Neural progenitor cell (in vitro differentiated cells): ENCODE results near the gene UBE2A.

Experiments used
- CTCF ChIP-seq: fragments of 200-600 bp; sonication (generic); IDR thresholded peaks from 2 replicates; pipeline ENCODE4 v1.5.1; 2017; ENCODE audit warnings: antibody characterized with exemption, mild to moderate bottlenecking
- EZH2phosphoT487 ChIP-seq: fragments of 200-600 bp; sonication (generic); IDR thresholded peaks from 2 replicates; pipeline ENCODE4 v1.6.1; 2017; ENCODE audit warnings: antibody characterized with exemption

- TF ChIP-seq EZH2phosphoT487 = no peak
- TF ChIP-seq CTCF = no peak
Measured at GRCh38 chrX:119537487-119537886, 36.9 kb upstream of the UBE2A start.
